ENCODE measurements around the gene UCKL1.

GRCh38 chr20:63911176-63911575 lies 45.0 kb downstream of the UCKL1 start:
- TF ChIP-seq, protein P1, sequence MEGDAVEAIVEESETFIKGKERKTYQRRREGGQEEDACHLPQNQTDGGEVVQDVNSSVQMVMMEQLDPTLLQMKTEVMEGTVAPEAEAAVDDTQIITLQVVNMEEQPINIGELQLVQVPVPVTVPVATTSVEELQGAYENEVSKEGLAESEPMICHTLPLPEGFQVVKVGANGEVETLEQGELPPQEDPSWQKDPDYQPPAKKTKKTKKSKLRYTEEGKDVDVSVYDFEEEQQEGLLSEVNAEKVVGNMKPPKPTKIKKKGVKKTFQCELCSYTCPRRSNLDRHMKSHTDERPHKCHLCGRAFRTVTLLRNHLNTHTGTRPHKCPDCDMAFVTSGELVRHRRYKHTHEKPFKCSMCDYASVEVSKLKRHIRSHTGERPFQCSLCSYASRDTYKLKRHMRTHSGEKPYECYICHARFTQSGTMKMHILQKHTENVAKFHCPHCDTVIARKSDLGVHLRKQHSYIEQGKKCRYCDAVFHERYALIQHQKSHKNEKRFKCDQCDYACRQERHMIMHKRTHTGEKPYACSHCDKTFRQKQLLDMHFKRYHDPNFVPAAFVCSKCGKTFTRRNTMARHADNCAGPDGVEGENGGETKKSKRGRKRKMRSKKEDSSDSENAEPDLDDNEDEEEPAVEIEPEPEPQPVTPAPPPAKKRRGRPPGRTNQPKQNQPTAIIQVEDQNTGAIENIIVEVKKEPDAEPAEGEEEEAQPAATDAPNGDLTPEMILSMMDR (IDR thresholded peaks at IDR 0.05): no peak
- no peak for TF ChIP-seq EP300 (IDR thresholded peaks at IDR 0.05)
